Measurements from ENCODE around the gene PALM3.

DNA sequence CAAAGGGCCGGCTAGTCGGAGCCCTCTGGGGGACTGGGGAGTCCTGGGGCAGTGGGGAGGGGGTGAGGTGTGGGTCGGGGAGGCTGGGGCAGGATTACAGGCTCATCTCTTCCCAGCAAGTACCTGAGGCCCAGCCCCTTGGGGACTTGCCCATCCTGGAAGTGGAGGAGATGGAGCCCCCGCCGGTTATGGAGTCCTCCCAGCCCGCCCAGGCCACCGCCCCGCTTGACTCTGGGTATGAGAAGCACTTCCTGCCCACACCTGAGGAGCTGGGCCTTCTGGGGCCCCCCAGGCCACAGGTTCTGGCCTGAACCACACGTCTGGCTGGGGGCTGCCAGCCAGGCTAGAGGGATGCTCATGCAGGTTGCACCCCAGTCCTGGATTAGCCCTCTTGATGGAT, 9.9 kb downstream of the PALM3 start:
- TF ChIP-seq, protein P1, sequence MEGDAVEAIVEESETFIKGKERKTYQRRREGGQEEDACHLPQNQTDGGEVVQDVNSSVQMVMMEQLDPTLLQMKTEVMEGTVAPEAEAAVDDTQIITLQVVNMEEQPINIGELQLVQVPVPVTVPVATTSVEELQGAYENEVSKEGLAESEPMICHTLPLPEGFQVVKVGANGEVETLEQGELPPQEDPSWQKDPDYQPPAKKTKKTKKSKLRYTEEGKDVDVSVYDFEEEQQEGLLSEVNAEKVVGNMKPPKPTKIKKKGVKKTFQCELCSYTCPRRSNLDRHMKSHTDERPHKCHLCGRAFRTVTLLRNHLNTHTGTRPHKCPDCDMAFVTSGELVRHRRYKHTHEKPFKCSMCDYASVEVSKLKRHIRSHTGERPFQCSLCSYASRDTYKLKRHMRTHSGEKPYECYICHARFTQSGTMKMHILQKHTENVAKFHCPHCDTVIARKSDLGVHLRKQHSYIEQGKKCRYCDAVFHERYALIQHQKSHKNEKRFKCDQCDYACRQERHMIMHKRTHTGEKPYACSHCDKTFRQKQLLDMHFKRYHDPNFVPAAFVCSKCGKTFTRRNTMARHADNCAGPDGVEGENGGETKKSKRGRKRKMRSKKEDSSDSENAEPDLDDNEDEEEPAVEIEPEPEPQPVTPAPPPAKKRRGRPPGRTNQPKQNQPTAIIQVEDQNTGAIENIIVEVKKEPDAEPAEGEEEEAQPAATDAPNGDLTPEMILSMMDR (IDR thresholded peaks at IDR 0.05), result no peak
- no peak for TF ChIP-seq POLR2A (IDR thresholded peaks at IDR 0.05)

All from testis (tissue), 2 donors.